HepG2 (cell line): ENCODE results near the gene RRP36. TPM values are rescaled to one million over a fixed set of nuclear protein-coding genes. Genes with fewer than 3 reads are reported as not detected.

Experiments used
- ERF ChIP-seq: IDR thresholded peaks from 2 replicates; pipeline ENCODE4 v1.6.1; 2018; ENCODE audit warnings: missing biosample characterization, missing genetic modification reagents
- HBP1 ChIP-seq: IDR thresholded peaks from 2 replicates; pipeline ENCODE4 v1.6.1; 2016; ENCODE audit warnings: low read depth, control low read depth
- JARID2 ChIP-seq: sonication (generic); formaldehyde crosslinking; IDR thresholded peaks from 2 replicates; pipeline ENCODE4 v1.8.1; 2023; ENCODE audit warnings: missing genetic modification reagents, inconsistent platforms; ENCODE audit not compliant: insufficient replicate concordance
- NFYC ChIP-seq: IDR thresholded peaks from 2 replicates; pipeline ENCODE4 v1.6.1; 2016; ENCODE audit warnings: missing genetic modification reagents, missing compliant biosample characterization
- PAX8 ChIP-seq: sonication (generic); formaldehyde crosslinking; IDR thresholded peaks from 2 replicates; pipeline ENCODE4 v1.8.0; 2022; ENCODE audit warnings: mild to moderate bottlenecking, missing genetic modification reagents, borderline replicate concordance
- PHF20 ChIP-seq: sonication (generic); formaldehyde crosslinking; IDR thresholded peaks from 2 replicates; pipeline ENCODE4 v1.5.0; 2020; ENCODE audit warnings: mild to moderate bottlenecking, missing genetic modification reagents
- PITX1 ChIP-seq: sonication (generic); formaldehyde crosslinking; IDR thresholded peaks from 2 replicates; pipeline ENCODE4 v1.5.1; 2020; ENCODE audit warnings: mild to moderate bottlenecking, missing genetic modification reagents
- PTBP1 ChIP-seq: fragments of 200-400 bp; formaldehyde crosslinking; IDR thresholded peaks from 2 replicates; pipeline ENCODE4 v1.6.1; 2018; ENCODE audit warnings: low read length, low read depth; ENCODE audit not compliant: poor library complexity, severe bottlenecking
- SOX5 ChIP-seq: IDR thresholded peaks from 2 replicates; pipeline ENCODE4 v1.6.1; 2016; ENCODE audit warnings: borderline replicate concordance
- SOX6 ChIP-seq, 2 experiments: fragments of 450-650 bp in 1 of 2; sonication (generic) in 1 of 2; formaldehyde crosslinking in 1 of 2; IDR thresholded peaks; 2 replicates each; pipeline versions ENCODE4 v1.4.0 to v1.6.1; 2017 to 2020; ENCODE audit warnings: antibody characterized with exemption in 1 of 2, mild to moderate bottlenecking in 1 of 2, missing genetic modification reagents in 1 of 2
- ZBTB20 ChIP-seq: sonication (generic); formaldehyde crosslinking; IDR thresholded peaks from 2 replicates; pipeline ENCODE4 v1.8.1; 2023; ENCODE audit warnings: missing genetic modification reagents, low read depth, mild to moderate bottlenecking, borderline replicate concordance
- ZBTB49 ChIP-seq: sonication (generic); formaldehyde crosslinking; IDR thresholded peaks from 2 replicates; pipeline ENCODE4 v1.4.0; 2020; ENCODE audit warnings: missing genetic modification reagents, borderline replicate concordance
- ZNF280D ChIP-seq: sonication (generic); formaldehyde crosslinking; IDR thresholded peaks from 2 replicates; pipeline ENCODE4 v1.5.1; 2020; ENCODE audit warnings: mild to moderate bottlenecking, missing genetic modification reagents
- ZNF281 ChIP-seq: sonication (generic); formaldehyde crosslinking; IDR thresholded peaks from 2 replicates; pipeline ENCODE4 v1.4.0; 2020; ENCODE audit warnings: missing genetic modification reagents, borderline replicate concordance
- ZNF549 ChIP-seq: sonication (generic); formaldehyde crosslinking; IDR thresholded peaks from 2 replicates; pipeline ENCODE4 v1.5.0; 2020; ENCODE audit warnings: missing genetic modification reagents
- ZNF552 ChIP-seq: sonication (generic); formaldehyde crosslinking; IDR thresholded peaks from 2 replicates; pipeline ENCODE4 v1.9.0; 2022; ENCODE audit warnings: missing genetic modification reagents, mild to moderate bottlenecking, borderline replicate concordance
- ZNF652 ChIP-seq: IDR thresholded peaks from 2 replicates; pipeline ENCODE4 v1.6.1; 2016; ENCODE audit warnings: low read depth, borderline replicate concordance
- polyA plus RNA-seq, 8 experiments: library from polyadenylated mRNA; depleted of rRNA in 3 of 8; stranded (reverse) in 7 of 8; unstranded in 1 of 8; fragments of >200 nt; fragmentation: Illumina TruSeq in 4 of 8; extraction: Trizol in 4 of 8; gene quantifications; 2 replicates each; pipeline versions ENCODE4 v1.2.1 to v1.2.3, GENCODE V29; 2011 to 2016; ENCODE audit warnings: low read depth in 4 of 8, missing spikeins in 1 of 8, mixed read lengths in 1 of 8; ENCODE audit not compliant: insufficient read depth in 1 of 8
- total RNA-seq, 5 experiments: library from RNA; depleted of rRNA; stranded (reverse); fragments of >200 nt; fragmentation: Illumina TruSeq; extraction: Trizol; gene quantifications; 2 replicates each; pipeline ENCODE4 v1.2.3, GENCODE V29; 2016; ENCODE audit warnings: low read depth in 1 of 5
- TF ChIP-seq, protein P1 (sequence below): IDR thresholded peaks from 2 replicates; pipeline ENCODE4 v1.6.1; 2016; ENCODE audit warnings: low read depth, borderline replicate concordance

Gene RRP36
- total and polyA plus RNA-seq, 2 of the 13 experiments (the other 11 are each of a cell fraction or from before 2014, with no cell fraction given): 29.5 to 144 TPM

DNA sequence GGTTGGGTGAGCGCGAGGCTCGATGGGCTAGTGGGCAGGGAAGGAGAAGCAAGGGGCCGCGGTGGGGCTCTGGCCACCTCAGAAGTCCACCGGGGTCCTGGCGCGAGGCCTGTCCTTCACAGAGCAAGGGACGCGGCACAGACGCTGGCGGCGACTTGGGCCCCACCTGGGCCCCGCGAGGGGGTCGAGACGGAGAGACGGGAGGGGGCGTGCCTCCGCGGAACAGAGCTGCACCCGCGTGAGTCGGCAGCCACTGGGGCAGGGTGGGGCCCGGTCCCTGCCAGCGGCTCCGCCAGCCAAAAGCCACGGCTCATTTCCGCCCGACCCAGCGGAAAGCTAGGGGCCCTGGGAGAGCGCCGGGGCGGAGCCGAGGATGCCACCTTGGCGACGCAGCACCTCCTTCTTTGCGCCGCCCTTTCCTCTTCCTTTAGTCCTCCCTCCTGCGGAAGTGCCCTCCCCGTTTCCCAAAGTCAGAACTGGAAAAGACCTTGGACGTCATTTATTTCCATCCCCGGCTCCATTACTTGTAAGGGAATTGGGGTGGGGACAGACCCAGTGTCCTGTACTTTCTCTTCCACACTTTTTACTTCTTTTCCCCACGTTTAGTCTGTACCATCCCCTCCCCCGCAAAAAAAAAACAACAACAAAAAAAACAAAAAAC, 32.3 kb downstream of the RRP36 start, which contains the start of gene CUL7 (continued):
- peak; percentile 39; the same call in 1 of the 2 replicates for TF ChIP-seq PITX1 (CRISPR knock-in tag)
- TF ChIP-seq ZBTB20: peak; percentile 85; the same call in 1 of the 2 replicates
- peak; percentile 91 for TF ChIP-seq PHF20
- TF ChIP-seq, protein P1, sequence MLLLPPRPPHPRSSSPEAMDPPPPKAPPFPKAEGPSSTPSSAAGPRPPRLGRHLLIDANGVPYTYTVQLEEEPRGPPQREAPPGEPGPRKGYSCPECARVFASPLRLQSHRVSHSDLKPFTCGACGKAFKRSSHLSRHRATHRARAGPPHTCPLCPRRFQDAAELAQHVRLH (CRISPR knock-in tag): peak; percentile 86; the same call in 1 of the 2 replicates
- peak; percentile 86 for TF ChIP-seq ZNF280D (CRISPR knock-in tag)
- TF ChIP-seq SOX5 (CRISPR knock-in tag): peak; percentile 64; the same call in 1 of the 2 replicates
- TF ChIP-seq ERF (CRISPR knock-in tag): peak; percentile 91
- TF ChIP-seq JARID2 (CRISPR knock-in tag): peak; percentile 99
- TF ChIP-seq NFYC (CRISPR knock-in tag): peak; percentile 65
- no peak for TF ChIP-seq HBP1 (CRISPR knock-in tag)
- no peak; the same call in 1 of the 2 replicates for TF ChIP-seq ZNF652 (CRISPR knock-in tag)
- peak; percentile 77; the same call in 1 of the 2 replicates for TF ChIP-seq ZNF552 (CRISPR knock-in tag)
- TF ChIP-seq SOX6 (IDR thresholded peaks at IDR 0.05): no peak
- TF ChIP-seq SOX6 (CRISPR knock-in tag; IDR thresholded peaks at IDR 0.05): peak; percentile 72; the same call in 1 of the 2 replicates
- peak; percentile 38; the same call in 1 of the 2 replicates for TF ChIP-seq PAX8 (CRISPR knock-in tag)
- TF ChIP-seq ZNF549 (CRISPR knock-in tag): no peak
- peak; percentile 48; the same call in 1 of the 2 replicates for TF ChIP-seq ZNF281 (CRISPR knock-in tag)
- no peak for TF ChIP-seq ZBTB49 (CRISPR knock-in tag)
- TF ChIP-seq PTBP1: no peak
